CD14-positive monocyte (primary cell): ENCODE measurements around the gene CES2. TPM values are rescaled to one million over a fixed set of nuclear protein-coding genes. Genes with fewer than 3 reads are reported as not detected.

Experiments used
- DNase-seq, 3 donors: peaks; one replicate each; pipeline ENCODE4 v3.0.0-alpha.2; 2011 to 2022
- H2AFZ ChIP-seq: 2 replicates; pipeline ENCODE4 v1.6.0; 2012; ENCODE audit warnings: mild to moderate bottlenecking, low read depth, low read length, inconsistent platforms; ENCODE audit not compliant: insufficient read depth, poor library complexity, severe bottlenecking
- H3K27ac ChIP-seq, 2 donors: 1 replicate in 1 of 2; 2 replicates in 1 of 2; pipeline ENCODE4 v1.5.1; 2012 to 2013; ENCODE audit warnings: low read length in 2 of 2, control low read depth in 1 of 2, inconsistent platforms in 1 of 2, low read depth in 1 of 2, mild to moderate bottlenecking in 1 of 2
- H3K27me3 ChIP-seq, 2 donors: one replicate each; pipeline versions ENCODE4 v1.6.0 to v1.6.1; 2011 to 2013; ENCODE audit warnings: low read length in 2 of 2; ENCODE audit not compliant: control insufficient read depth in 2 of 2, insufficient read depth in 2 of 2
- H3K36me3 ChIP-seq, 2 donors: replicated peaks in 1 of 2; 1 replicate in 1 of 2; 2 replicates in 1 of 2; pipeline versions ENCODE4 v1.5.1 to v1.6.1; 2012 to 2013; ENCODE audit warnings: low read length in 2 of 2, control low read depth in 1 of 2, inconsistent platforms in 1 of 2, mild to moderate bottlenecking in 1 of 2; ENCODE audit not compliant: insufficient read depth in 2 of 2, control insufficient read depth in 1 of 2
- H3K4me1 ChIP-seq, 2 donors: 1 replicate in 1 of 2; 2 replicates in 1 of 2; pipeline versions ENCODE4 v1.5.1 to v1.6.1; 2012 to 2013; ENCODE audit warnings: low read length in 2 of 2, control low read depth in 1 of 2, inconsistent platforms in 1 of 2, mild to moderate bottlenecking in 1 of 2, moderate library complexity in 1 of 2; ENCODE audit not compliant: insufficient read depth in 2 of 2, control insufficient read depth in 1 of 2
- H3K4me2 ChIP-seq: replicated peaks from 2 replicates; pipeline ENCODE3; 2012; ENCODE audit warnings: low read length, moderate library complexity, mild to moderate bottlenecking; ENCODE audit not compliant: poor library complexity, severe bottlenecking; ENCODE audit errors: extremely low read depth
- H3K4me3 ChIP-seq, 3 experiments: fragments of 200-600 bp in 1 of 3; sonication (generic) in 1 of 3; replicated peaks in 1 of 3; 1 replicate in 2 of 3; 2 replicates in 1 of 3; pipeline ENCODE4 v1.5.1; 2011 to 2013; ENCODE audit warnings: low read length in 3 of 3, mild to moderate bottlenecking in 3 of 3, control low read depth in 2 of 3, low read depth in 2 of 3, inconsistent platforms in 1 of 3, moderate library complexity in 1 of 3
- H3K79me2 ChIP-seq: 2 replicates; pipeline ENCODE4 v1.6.0; 2012; ENCODE audit warnings: mild to moderate bottlenecking, control low read depth, inconsistent platforms, low read length, moderate library complexity; ENCODE audit not compliant: insufficient read depth
- H3K9ac ChIP-seq: 2 replicates; pipeline ENCODE4 v1.6.0; 2017; ENCODE audit warnings: low read length, mild to moderate bottlenecking; ENCODE audit not compliant: insufficient read depth, poor library complexity, severe bottlenecking
- H3K9me3 ChIP-seq, 2 donors: replicated peaks in 1 of 2; 1 replicate in 1 of 2; 2 replicates in 1 of 2; pipeline versions ENCODE4 v1.5.1 to v1.6.1; 2012 to 2013; ENCODE audit warnings: low read length in 2 of 2, control low read depth in 1 of 2; ENCODE audit not compliant: control insufficient read depth in 1 of 2, insufficient read depth in 1 of 2
- H4K20me1 ChIP-seq: 2 replicates; pipeline ENCODE4 v1.6.0; 2012; ENCODE audit warnings: mild to moderate bottlenecking, low read length, control low read depth, moderate library complexity; ENCODE audit not compliant: insufficient read depth
- H3K27ac Mint-ChIP-seq, 7 donors: one replicate each; pipeline ENCODE4 v1.8.0; 2020; ENCODE audit warnings: mild to moderate bottlenecking in 7 of 7, mixed read lengths in 7 of 7, moderate library complexity in 6 of 7, inconsistent platforms in 2 of 7
- H3K27me3 Mint-ChIP-seq, 3 donors: one replicate each; pipeline ENCODE4 v1.8.0; 2021 to 2022; ENCODE audit warnings: low read depth in 3 of 3, mild to moderate bottlenecking in 3 of 3, mixed read lengths in 3 of 3, moderate library complexity in 3 of 3, inconsistent platforms in 1 of 3
- H3K36me3 Mint-ChIP-seq, 2 donors: one replicate each; pipeline ENCODE4 v1.8.0; 2020; ENCODE audit warnings: mixed read lengths in 2 of 2, inconsistent platforms in 1 of 2, mild to moderate bottlenecking in 1 of 2
- H3K4me1 Mint-ChIP-seq: one replicate; pipeline ENCODE4 v1.8.0; 2020; ENCODE audit warnings: mild to moderate bottlenecking, mixed read lengths
- H3K4me3 Mint-ChIP-seq, 2 donors: one replicate each; pipeline ENCODE4 v1.8.0; 2020; ENCODE audit warnings: mild to moderate bottlenecking in 2 of 2, mixed read lengths in 2 of 2, moderate library complexity in 1 of 2
- H3K9me3 Mint-ChIP-seq, 7 donors: one replicate each; pipeline ENCODE4 v1.8.0; 2020 to 2022; ENCODE audit warnings: mixed read lengths in 7 of 7, mild to moderate bottlenecking in 6 of 7, moderate library complexity in 6 of 7, inconsistent platforms in 2 of 7
- CTCF ChIP-seq: fragments of 200-600 bp; IDR thresholded peaks from one replicate; pipeline ENCODE4 v1.8.0; 2022; ENCODE audit warnings: antibody characterized with exemption, mild to moderate bottlenecking
- WGBS: methylation state at CpG from one replicate; pipeline ENCODE4 v1.1.5; 2013; ENCODE audit warnings: missing lambda C conversion rate; ENCODE audit not compliant: insufficient coverage; 5-methylcytosine and 5-hydroxymethylcytosine counted together
- intact Hi-C, 2 donors: fragments of 100-400 bp; cut with micrococcal nuclease; formaldehyde crosslinking; loops; one replicate each; pipeline versions ENCODE4 v1.15.0 to v1.15.1; 2023
- polyA plus RNA-seq, 3 donors: library from polyadenylated mRNA; depleted of rRNA in 1 of 3; unstranded in 2 of 3; stranded (reverse) in 1 of 3; fragments of 300-500 nt in 2 of 3; fragments of >200 nt in 1 of 3; fragmentation: Illumina TruSeq in 2 of 3; gene quantifications; 1 replicate in 2 of 3; 2 replicates in 1 of 3; pipeline ENCODE4 v1.2.3, GENCODE V29; 2012 to 2021

The CES2 gene
- polyA plus RNA-seq, 3 donors, result 14.0 to 29.0 (median 23.2) TPM

- Histone ChIP-seq H3K4me1 (no peaks in the 10 kb centered on the region), H2AFZ (no peak overlapping the region), H3K36me3 (no peaks in the 10 kb centered on the region), H3K4me3 (no peak overlapping the region), H4K20me1 (no peaks in the 10 kb centered on the region), H3K27ac (no peak overlapping the region), H3K4me2 (no peak overlapping the region), H3K9me3 (no peaks in the 10 kb centered on the region), H3K9ac (no peak overlapping the region), H3K27me3 (peaks cover 0 to 6% of the 10 kb centered on the region in 2 donors), H3K79me2 (no peaks in the 10 kb centered on the region)
- intact Hi-C loops, result no loop called here
- Mint-ChIP-seq H3K27ac (peak overlapping the region in 1 of 7 donors; percentile 54), H3K9me3 (peaks cover 0 to 2% (median 0%) of the 10 kb centered on the region in 7 donors), H3K27me3 (peaks cover 13 to 20% (median 14%) of the 10 kb centered on the region in 3 donors), H3K36me3 (no peaks in the 10 kb centered on the region), H3K4me3 (no peak overlapping the region), H3K4me1 (peaks cover 6% of the 10 kb centered on the region)
- DNase-seq, result no peak
- no peak for TF ChIP-seq CTCF
- WGBS, result 96% methylated on average over 9 of the region's 10 CpGs
Measured at GRCh38 chr16:66970775-66971720, 35.7 kb downstream of the CES2 start.

GRCh38 chr16:66972983-66973382 lies 37.7 kb downstream of the CES2 start:
- H3K4me3 Mint-ChIP-seq, result no peak overlapping the region
- Histone ChIP-seq H3K4me1 (no peaks in the 10 kb centered on the region), H3K27me3 (peaks cover 0 to 6% of the 10 kb centered on the region in 2 donors), H3K9ac (no peak overlapping the region), H3K27ac (no peak overlapping the region), H3K79me2 (no peaks in the 10 kb centered on the region), H3K4me3 (no peak overlapping the region), H3K9me3 (no peaks in the 10 kb centered on the region), H2AFZ (no peak overlapping the region), H3K4me2 (no peak overlapping the region), H3K36me3 (no peaks in the 10 kb centered on the region), H4K20me1 (no peaks in the 10 kb centered on the region)
- H3K27ac Mint-ChIP-seq, result peak overlapping the region in 2 of 7 donors; percentile 31 to 42
- no peaks in the 10 kb centered on the region for H3K9me3 Mint-ChIP-seq
- H3K36me3 Mint-ChIP-seq, result no peaks in the 10 kb centered on the region
- peaks cover 15 to 25% (median 16%) of the 10 kb centered on the region in 3 donors for H3K27me3 Mint-ChIP-seq
- intact Hi-C loops, result no loop called here
- WGBS, result 92% methylated on average over 8 of the region's 9 CpGs
- no peak for TF ChIP-seq CTCF
- H3K4me1 Mint-ChIP-seq, result peaks cover 7% of the 10 kb centered on the region
- no peak for DNase-seq
